Upper lobe of right lung (tissue), 1 donor: ENCODE results near the gene IRF2BPL. TPM values are rescaled to one million over a fixed set of nuclear protein-coding genes. Genes with fewer than 3 reads are reported as not detected.
A peak's percentile ranks its signal among the peaks of the same experiment; 100 is the strongest.
"Not testable (repeated sequence)": the region's sequence is repeated elsewhere in the genome, so short reads cannot be mapped to it uniquely, and the experiment has no call there.

Experiments
- ATAC-seq: fragments of 200-7000 bp; cut with Tn5 transposase; one replicate; pipeline ENCODE4 v1.9.1; 2020; ENCODE audit warnings: mild to moderate bottlenecking, moderate library complexity
- DNase-seq: peaks from one replicate; pipeline ENCODE4 v3.0.0-alpha.2; 2020
- H3K27ac ChIP-seq: fragments of 200-600 bp; one replicate; pipeline ENCODE4 v1.8.0; 2022
- H3K27me3 ChIP-seq: fragments of 200-600 bp; one replicate; pipeline ENCODE4 v1.8.0; 2022; ENCODE audit warnings: mild to moderate bottlenecking
- H3K36me3 ChIP-seq: fragments of 200-600 bp; one replicate; pipeline ENCODE4 v1.8.0; 2022
- H3K4me1 ChIP-seq: fragments of 200-600 bp; one replicate; pipeline ENCODE4 v1.8.0; 2022
- H3K4me3 ChIP-seq: fragments of 200-600 bp; one replicate; pipeline ENCODE4 v1.8.0; 2022; ENCODE audit warnings: mild to moderate bottlenecking
- H3K9me3 ChIP-seq: fragments of 200-600 bp; one replicate; pipeline ENCODE4 v1.8.0; 2022
- CTCF ChIP-seq: fragments of 200-600 bp; IDR thresholded peaks from one replicate; pipeline ENCODE4 v1.8.0; 2022; ENCODE audit warnings: antibody characterized with exemption
- intact Hi-C: fragments of 100-400 bp; cut with DNase I; formaldehyde crosslinking; loops from one replicate; pipeline ENCODE4 v1.11.0; 2022
- total RNA-seq: library from RNA; stranded (reverse); fragmentation: NEBNext Ultra II Directional; extraction: Animal tissue kit (Norgen Biotek cat#: 25700); gene quantifications from one replicate; pipeline ENCODE4 v1.2.1, GENCODE V29; 2021
- donor health status: DM: no; HTN: yes; CAD: no; lungs with severe emphysema.

IRF2BPL gene
- total RNA-seq, 1 donor from 2014 or later: 50.6 TPM

- Histone ChIP-seq H3K4me1 (peaks cover 34% of the 10 kb centered on the region), H3K27ac (peak overlapping the region; percentile 11), H3K36me3 (peaks cover 6% of the 10 kb centered on the region), H3K27me3 (no peaks in the 10 kb centered on the region), H3K9me3 (no peaks in the 10 kb centered on the region), H3K4me3 (no peak overlapping the region)
- ATAC-seq: no peak
- intact Hi-C loops: loop anchor here (10.0 kb wide), 2 partner anchors 68 to 108 kb away; no protein-coding TSS in a partner anchor
- TF ChIP-seq CTCF: no peak
- DNase-seq: no peak
Measured at GRCh38 chr14:77022236-77022852, 6.2 kb downstream of the IRF2BPL start.

GRCh38 chr14:77021424-77021823 is 7.1 kb downstream of the IRF2BPL start:
- H3K27ac ChIP-seq, DNase-seq, H3K27me3 ChIP-seq, H3K4me3 ChIP-seq, ATAC-seq, H3K36me3 ChIP-seq, H3K9me3 ChIP-seq: not testable (repeated sequence)
- H3K4me1 ChIP-seq: peaks cover 34% of the 10 kb centered on the region
- intact Hi-C loops: loop anchor here (10.0 kb wide), 2 partner anchors 67 to 107 kb away; no protein-coding TSS in a partner anchor

GRCh38 chr14:77018785-77019184 is 9.7 kb downstream of the IRF2BPL start:
- Histone ChIP-seq H3K9me3 (no peaks in the 10 kb centered on the region), H3K36me3 (no peaks in the 10 kb centered on the region), H3K4me3 (no peak overlapping the region), H3K27me3 (no peaks in the 10 kb centered on the region), H3K27ac (no peak overlapping the region), H3K4me1 (peaks cover 23% of the 10 kb centered on the region)
- intact Hi-C loops: no loop called here
- peak; percentile 17 for ATAC-seq
- TF ChIP-seq CTCF: no peak
- no peak for DNase-seq

- H3K27me3 ChIP-seq: no peaks in the 10 kb centered on the region
- TF ChIP-seq CTCF: no peak
- intact Hi-C loops: no loop called here
- H3K4me1 ChIP-seq: peaks cover 15% of the 10 kb centered on the region
- peak; percentile 46 for ATAC-seq
- H3K9me3 ChIP-seq: no peaks in the 10 kb centered on the region
- no peaks in the 10 kb centered on the region for H3K36me3 ChIP-seq
- no peak for DNase-seq
- H3K27ac ChIP-seq: no peak overlapping the region
- H3K4me3 ChIP-seq: no peak overlapping the region
Measured at GRCh38 chr14:77017666-77018065, 10.8 kb downstream of the IRF2BPL start.

DNA sequence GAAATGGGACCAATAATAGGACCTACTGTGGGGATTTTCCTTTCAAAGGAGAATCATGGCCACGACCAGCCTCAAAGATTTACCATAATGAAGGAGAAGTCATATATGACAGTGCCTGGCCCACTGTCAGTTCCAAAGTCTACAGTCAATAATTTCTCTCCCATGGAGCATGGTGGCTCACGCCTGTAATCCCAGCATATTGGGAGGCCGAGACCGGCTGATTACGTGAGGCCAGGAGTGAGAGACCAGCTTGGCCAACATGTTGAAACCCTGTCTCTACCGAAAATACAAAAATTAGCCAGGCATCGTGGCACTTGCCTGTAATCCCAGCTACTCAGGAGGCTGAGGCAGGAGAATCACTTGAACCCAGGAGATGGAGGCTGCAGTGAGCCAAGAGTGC is 13.8 kb downstream of the IRF2BPL start:
- H3K9me3 ChIP-seq: no peaks in the 10 kb centered on the region
- H3K36me3 ChIP-seq: no peaks in the 10 kb centered on the region
- H3K27me3 ChIP-seq: no peaks in the 10 kb centered on the region
- DNase-seq (no peak), ATAC-seq (no peak)
- H3K27ac ChIP-seq: peak overlapping the region; percentile 2
- H3K4me3 ChIP-seq: no peak overlapping the region
- H3K4me1 ChIP-seq: peaks cover 13% of the 10 kb centered on the region
- intact Hi-C loops: no loop called here
- no peak for TF ChIP-seq CTCF

DNA sequence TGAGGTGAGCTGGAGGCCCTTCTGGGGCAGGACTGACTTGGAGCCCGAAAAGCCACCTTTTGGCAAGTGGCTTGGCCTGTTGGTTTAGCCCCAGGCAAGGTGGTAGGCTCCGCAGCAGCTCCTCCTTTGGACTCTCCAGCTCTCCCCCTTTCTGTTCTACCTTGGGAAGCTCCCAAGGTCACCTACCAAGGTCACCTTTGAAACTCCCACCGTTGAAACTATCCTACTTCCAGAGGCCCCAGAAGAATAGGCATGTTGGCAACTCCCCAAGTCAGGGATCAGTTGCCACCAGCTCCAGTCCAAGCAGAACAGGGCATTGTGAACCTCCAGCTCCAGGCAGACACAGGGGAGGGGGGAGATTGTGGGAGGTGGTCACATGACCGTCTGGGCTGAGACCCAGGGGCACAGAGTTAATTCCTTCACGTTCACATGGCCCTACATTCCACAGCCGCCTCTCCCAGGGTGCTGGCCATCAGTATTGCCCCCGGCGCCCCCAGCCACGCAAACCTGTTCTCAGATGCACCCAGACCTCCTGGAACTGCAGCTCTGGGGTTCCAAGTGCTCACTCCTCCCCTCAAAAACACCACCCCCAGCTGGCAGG is 14.4 kb downstream of the IRF2BPL start:
- H3K27ac ChIP-seq: peak overlapping the region; percentile 2
- no peaks in the 10 kb centered on the region for H3K9me3 ChIP-seq
- peaks cover 13% of the 10 kb centered on the region for H3K4me1 ChIP-seq
- TF ChIP-seq CTCF: no peak
- peak; percentile 62 for ATAC-seq
- H3K4me3 ChIP-seq: no peak overlapping the region
- intact Hi-C loops: no loop called here
- H3K36me3 ChIP-seq: no peaks in the 10 kb centered on the region
- H3K27me3 ChIP-seq: no peaks in the 10 kb centered on the region
- DNase-seq: no peak
